Colon (tissue), 2 donors: ENCODE data around the gene KCNN4.

Experiments used
- FAIRE-seq: peaks from 2 replicates; lab custom pipeline; 2012; peaks lifted over from hg19 to GRCh38; lab: Jason Lieb, UNC
- donor health status: control.
- donor health status: control.

Gene KCNN4

GRCh38 chr19:43748205-43748594 lies 32.6 kb downstream of the KCNN4 start:
- FAIRE-seq, result no peak

DNA sequence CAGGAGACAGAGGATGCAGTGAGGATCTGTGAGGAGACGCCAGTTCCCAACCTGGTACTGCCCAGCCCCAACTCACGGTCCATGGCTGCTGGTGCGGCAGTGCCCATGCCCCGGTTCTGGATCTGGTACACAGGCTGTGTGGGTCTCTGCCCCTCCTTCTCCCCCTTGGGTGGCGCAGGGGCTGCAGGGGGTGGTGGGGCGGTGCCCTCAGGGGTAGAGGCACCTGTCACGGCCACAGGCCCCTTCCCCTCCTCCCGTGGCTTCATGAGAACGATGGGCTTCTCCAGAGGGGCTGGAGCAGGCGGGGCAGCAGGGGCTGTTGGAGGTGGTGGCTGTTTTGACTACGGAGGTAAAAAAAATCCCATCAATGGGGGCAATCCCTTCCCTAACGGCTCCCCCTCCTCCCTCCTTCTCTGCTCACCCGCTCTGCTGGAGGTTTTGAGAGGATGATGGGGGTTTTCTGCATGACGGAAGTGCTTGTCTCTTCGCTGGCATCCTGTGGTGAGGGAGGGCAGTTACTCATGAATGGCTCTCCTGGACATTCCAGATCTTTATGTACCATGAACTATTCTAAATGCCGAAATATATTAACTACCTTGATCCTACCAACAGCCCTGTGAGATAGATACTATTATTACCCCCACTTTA lies 33.1 kb downstream of the KCNN4 start:
- no peak for FAIRE-seq

- no peak for FAIRE-seq
Observed at GRCh38 chr19:43743059-43743458, 37.7 kb downstream of the KCNN4 start.

GRCh38 chr19:43741075-43741825 lies 39.5 kb downstream of the KCNN4 start:
- no peak for FAIRE-seq

DNA sequence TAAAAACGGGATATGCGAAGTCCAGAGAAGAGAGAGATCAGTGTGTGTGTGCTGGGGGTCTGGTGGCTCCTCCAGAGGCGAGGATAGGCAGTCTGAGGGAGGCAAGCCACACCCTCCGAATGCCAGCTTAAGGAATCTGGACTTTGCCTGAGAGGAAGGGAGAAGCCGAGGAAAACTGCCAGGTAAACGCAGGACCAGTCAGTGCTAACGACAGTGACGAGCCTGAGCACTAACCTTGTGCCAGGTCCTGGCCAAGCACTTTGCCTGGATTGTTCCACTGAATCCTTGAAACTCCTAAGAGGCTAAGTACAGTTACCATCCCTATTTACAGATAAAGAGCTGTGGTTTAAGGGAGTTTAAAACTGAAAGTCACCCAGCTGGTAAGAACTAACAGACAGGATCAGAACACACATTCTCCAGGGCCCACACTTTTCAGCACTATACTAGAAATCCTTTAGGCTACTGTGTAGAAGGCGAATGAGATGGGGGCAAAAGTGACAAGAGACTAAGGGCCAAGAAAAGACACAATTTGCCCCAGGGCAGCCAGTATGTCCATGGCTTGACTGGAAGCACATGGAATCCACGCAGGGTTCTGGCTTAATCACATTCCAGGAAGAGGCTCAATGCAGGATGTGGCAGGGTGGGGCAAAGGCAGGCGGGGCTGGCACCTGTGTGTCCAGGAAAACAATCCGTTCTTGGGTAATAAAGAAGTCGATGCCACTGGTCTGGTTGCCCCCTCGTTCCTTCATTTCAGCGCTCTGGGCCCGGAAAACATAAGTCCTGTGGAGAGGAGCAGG lies 41.1 kb downstream of the KCNN4 start:
- no peak for FAIRE-seq

- no peak for FAIRE-seq
Observed at GRCh38 chr19:43738780-43739211, 42.0 kb downstream of the KCNN4 start.

- no peak for FAIRE-seq
Observed at GRCh38 chr19:43735957-43736356, 44.8 kb downstream of the KCNN4 start.

DNA sequence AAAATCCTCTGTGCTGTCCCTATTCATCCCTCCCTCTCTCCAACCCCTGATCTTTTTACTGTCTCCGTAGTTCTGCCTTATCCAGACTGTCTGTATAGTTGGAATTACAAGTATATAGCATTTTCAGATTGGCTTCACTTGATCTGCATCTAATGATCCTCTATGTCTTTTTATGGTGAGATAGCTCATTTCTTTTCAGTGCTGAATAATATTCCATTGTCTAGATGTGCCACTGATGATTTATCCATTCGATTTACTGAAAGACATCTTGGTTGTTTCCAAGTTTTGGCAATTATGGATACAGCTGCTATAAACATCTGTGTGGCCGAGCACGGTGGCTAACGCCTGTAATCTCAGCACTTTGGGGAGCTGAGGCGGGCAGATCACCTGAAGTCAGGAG lies 45.8 kb downstream of the KCNN4 start:
- FAIRE-seq, result no peak

DNA sequence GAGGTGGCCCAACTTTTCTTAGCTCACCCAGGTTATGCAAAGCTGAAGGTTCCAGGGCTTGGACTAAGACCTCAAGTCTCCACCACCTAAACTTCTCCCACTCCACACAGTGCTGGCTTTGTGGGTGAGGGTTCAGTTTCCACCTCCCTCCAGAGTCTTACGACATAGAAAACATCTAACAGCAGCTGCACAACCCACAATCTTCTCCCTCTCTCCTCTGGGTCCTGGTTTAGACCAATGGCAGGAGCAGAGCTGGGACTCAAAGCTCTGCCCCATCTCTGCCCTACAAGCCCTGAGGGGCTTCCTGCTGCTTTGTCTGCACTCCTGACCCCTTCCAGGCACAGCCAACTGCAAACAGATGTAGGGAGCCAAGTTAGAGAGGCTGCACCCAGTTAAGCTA lies 48.9 kb downstream of the KCNN4 start:
- no peak for FAIRE-seq

GRCh38 chr19:43731346-43731745 lies 49.4 kb downstream of the KCNN4 start:
- no peak for FAIRE-seq

GRCh38 chr19:43729919-43730318 lies 50.9 kb downstream of the KCNN4 start:
- no peak for FAIRE-seq

DNA sequence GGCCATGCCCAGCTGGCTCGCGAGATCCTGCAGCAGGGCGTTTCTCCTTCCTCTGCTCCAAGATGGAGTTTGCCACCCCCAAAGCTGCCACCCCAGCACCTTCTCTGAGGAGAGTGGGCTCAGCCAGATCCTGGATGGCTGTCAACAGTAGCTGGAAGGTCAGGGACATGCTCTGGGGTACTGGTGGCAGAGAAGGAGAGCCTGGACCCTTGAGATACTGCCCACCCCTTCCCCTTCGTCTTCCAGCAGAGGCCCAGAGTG lies 53.2 kb downstream of the KCNN4 start:
- no peak for FAIRE-seq

DNA sequence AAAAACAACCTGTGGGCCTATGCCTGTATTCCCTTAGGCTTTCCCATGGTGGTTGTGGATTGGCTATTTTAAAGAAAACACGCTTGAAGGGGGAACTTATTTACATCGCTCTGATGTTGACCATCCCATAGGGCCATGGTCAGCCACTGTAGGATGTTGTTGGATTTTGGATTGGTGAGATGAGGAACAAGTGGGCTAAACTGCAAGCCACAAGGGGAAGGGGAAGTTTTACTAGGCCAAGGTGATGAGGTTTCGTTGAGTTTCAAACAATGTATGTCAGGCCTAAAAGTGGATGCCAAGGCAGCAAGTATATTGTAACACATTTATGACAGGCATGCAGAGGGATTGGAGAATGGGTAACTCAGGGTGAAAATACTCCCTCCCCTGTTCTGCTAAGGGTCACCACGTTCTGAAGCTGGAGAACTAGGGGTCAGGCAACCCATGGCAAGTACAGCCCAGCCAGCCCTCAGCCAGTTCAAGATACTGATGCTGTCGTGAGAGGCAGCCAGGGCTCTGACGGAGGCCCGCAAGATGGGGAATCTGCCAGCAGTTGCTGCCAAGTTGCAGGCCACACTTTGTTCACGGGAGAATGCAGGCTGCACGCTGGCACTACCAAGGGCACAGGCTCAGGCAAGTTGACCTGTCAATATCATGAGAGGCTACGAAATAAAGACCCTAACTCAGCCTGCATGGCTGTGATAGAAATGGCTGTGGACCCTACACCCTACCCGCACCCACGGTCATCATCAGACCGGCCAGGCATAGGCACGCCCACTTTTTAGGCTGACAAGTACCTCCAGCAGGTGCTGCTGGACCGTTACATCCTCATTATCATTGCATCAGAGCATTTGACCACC lies 53.8 kb downstream of the KCNN4 start:
- no peak for FAIRE-seq

DNA sequence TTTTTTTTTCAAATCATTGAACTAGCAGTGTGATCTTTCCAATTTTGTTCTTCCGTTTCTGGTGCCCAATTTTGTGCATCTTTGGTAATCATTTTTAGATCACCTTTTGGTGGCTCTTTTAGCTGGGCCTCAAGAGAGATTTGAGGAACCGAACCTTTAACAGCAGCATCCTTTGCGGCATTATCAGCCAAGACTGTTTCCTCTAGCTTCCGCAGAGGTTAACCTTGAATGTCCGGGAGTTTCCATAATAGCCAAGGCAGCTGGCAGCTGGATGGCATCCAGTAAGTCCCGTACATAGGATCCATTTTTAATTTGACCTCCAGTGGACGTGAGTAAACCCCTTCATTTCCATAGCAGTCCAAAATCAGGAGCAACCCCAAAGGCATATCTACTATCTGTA lies 55.3 kb downstream of the KCNN4 start:
- FAIRE-seq, result no peak

- no peak for FAIRE-seq
Observed at GRCh38 chr19:43724896-43725295, 55.9 kb downstream of the KCNN4 start.

DNA sequence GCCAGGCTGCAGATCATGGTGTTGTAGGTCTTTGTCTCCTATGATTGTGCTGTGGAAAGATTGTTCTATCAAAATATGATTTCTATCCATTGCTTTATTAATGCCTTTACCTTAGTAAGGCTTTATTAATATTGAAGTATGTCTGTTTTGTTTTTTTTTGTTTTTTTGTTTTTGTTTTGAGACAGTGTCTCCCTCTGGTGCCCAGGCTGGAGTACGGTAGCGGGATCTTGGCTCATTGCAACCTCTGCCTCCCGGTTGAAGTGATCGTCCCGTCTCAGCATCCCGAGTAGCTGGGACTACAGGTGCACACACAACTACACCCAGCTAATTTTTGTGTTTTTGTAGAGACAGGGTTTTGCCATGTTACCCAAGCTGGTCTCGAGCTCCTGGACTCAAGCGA lies 57.2 kb downstream of the KCNN4 start:
- no peak for FAIRE-seq

DNA sequence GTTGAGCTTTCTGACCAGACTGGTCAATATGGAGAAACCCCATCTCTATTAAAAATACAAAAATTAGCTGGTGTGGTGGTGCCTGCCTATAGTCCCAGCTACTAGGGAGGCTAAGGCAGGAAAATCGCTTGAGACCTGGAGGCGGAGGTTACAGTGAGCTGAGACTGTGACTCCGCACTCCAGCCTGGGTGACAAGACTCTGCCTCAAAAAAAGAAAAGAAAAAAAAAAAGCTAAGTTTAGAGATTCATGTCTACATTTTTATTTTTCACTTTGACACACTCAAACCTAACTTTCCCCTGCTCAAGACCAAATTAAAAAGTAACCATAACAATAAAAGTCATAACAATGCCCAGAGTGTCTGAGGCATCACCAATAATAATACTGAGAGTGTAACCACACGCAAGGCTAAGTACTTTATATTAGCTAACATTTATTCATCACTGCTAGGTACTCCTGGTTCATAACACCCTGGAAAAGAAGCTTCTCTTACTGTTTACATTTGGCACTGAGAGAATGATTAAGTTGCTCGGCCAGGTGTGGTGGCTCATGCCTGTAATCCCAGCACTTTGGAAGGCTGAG lies 59.2 kb downstream of the KCNN4 start:
- no peak for FAIRE-seq

GRCh38 chr19:43720936-43721335 lies 59.8 kb downstream of the KCNN4 start:
- FAIRE-seq, result no peak

GRCh38 chr19:43719918-43720317 lies 60.9 kb downstream of the KCNN4 start:
- FAIRE-seq, result no peak

GRCh38 chr19:43719378-43719868 lies 61.4 kb downstream of the KCNN4 start:
- FAIRE-seq, result no peak

DNA sequence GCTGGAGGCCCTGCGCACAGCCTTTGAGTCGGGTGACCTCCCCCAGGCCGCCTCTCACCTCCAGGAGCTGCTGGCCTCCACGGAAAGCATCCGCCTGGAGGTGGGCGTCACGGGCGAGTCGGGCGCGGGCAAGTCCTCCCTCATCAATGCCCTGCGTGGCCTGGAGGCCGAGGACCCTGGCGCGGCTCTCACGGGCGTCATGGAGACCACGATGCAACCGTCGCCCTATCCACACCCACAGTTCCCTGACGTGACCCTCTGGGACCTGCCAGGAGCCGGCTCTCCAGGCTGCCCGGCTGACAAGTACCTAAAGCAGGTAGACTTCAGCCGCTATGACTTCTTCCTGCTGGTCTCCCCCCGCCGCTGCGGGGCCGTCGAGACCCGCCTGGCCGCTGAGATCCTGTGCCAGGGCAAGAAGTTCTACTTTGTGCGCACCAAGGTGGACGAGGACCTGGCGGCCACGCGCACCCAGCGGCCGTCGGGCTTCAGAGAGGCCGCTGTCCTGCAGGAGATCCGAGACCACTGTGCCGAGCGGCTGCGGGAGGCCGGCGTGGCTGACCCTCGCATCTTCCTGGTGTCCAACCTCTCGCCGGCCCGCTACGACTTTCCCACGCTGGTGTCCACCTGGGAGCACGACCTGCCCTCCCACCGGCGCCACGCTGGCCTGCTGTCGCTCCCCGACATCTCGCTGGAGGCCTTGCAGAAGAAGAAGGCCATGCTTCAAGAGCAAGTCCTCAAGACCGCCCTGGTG lies 62.0 kb downstream of the KCNN4 start:
- no peak for FAIRE-seq
